T-helper 22 cell (primary cell): ENCODE results near the gene CDH23.

Source experiments
- DNase-seq: peaks from one replicate; pipeline ENCODE4 v3.0.0-alpha.2; 2020; ENCODE audit warnings: low read depth

CDH23 gene

DNA sequence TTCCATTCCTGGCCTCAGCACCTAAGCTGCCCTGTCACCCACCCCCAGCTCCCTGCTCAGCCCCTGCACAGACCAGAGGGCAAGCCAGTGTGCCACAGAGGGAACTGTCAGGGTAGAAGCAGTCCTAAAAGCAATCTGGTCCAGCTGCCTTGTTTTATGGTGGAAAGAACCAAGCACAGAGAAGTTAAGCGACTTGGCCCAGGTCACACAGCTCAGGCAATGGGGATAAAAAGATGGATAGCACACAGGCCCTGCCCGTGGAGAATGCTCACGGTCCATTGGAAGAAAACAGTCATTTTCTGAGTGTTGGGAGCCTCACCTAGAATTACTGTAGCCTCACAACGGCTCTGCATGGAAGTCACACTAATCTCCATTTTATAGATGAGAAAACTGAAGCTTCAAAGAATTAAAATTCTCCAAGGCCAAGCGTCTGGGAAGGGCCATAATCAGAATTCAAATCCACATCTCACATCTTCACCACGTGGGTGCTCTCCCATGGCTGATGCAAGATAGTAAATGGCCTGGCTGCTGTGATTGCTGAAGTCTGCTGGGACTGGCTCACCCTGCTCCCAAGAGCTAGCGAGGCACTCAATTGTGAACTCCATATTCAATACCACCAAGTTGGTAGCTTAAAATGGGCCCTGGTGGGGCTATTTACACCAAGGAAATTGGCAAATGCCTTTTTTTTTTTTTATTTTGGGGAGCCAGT lies 296.0 kb downstream of the CDH23 start:
- DNase-seq, result no peak

DNA sequence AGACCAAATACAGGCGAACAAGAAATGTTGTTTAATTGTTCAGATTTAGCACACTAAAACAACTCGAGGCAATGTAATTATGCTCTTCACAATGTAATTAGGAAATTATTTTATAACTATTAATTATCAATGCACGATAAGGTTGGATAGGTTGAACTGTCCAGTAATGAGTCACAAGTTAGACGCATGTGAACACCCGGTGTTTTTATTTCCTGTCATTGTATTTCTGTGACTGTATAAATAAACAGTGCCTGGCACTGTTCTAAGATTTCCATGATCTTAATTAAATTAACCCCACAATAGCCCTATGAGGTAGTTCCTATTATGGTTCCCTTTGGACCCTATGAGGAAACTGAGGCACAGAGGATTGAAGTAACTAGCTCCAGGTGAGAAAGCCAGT lies 296.7 kb downstream of the CDH23 start:
- DNase-seq, result no peak

DNA sequence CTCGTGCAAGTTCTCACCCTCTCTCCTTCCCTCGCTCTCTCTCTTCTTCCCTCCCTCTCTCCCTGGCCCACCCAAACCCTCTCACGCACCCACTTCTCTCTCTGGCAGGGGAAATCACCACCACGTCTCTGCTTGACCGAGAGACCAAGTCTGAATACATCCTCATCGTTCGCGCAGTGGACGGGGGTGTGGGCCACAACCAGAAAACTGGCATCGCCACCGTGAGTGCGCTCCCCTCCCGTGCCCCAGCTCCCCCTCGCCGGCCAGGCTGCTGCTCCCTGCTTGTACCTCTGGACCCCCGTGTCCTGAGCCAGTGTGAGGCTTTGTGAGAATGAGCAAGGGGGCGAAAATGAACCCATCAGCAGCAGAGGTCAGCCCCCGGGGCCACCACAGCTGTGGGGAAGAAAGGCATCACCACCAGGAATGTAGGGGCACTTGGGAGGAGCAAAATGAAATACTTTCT lies 297.4 kb downstream of the CDH23 start:
- no peak for DNase-seq

DNA sequence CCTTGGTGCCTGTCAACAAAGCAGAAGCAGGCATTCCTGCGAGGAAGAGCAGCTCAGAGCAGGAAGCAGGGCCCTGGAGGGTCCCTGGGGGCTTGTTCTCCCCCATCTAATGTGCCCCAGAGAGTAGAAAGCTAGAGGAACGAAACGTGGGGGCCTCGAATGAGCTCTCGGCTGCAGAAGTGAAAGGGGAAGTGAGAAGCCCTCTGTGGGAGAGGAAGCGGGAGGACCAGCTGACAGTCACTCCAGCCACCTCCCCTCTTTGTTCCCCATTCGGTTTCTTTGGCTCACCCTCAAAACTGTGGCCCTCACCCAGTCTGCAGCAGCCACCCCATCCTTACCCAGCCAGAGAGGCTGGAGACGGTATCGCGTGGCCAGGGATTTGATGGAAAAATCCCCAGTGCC lies 297.8 kb downstream of the CDH23 start:
- DNase-seq, result no peak

DNA sequence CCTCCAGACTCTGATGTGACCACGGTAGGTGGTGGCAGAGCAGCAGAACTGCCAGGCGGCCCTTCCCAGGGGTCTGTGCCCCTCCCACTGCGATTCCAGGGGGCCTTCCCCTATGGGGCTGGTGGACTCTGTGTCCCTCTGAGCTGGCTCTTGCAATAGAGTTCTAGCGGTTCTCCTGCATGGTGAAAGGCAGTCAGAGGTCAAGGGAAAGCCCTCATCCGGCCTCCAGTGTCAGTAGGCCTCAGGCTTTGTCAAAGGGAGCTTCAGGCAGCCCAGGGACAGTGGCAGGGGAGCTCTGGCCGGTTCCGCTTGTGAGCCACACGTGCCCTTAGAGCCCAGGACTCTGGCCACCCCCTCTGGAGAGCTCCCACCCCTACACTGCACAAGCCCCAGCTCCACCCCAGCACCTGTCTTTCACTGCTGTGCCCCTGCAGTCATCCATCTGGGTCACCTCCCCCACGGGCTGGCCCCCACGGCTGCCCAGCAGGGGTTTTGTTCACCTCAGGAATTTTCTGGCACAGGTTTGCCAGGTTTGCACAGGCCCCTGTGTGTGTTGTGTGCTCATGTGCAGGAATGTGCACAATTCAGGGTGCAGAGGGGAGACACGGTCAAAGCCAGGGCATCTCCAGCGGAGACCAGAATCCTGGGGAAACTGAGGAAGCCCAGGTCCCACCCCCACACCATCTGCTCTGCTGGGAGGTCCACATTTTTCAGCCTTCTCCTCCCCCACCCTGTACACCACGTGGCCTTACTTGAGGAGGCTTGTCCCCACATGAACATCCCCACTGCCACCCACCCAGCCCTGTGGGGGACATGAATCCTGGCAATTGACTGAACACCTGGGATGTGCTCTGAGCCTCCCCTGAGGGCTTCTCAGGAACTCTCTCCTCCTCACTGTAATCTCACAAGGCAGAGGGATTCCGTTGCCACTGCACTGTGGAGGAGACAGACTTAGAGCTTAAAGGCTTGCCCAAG lies 299.1 kb downstream of the CDH23 start:
- no peak for DNase-seq

DNA sequence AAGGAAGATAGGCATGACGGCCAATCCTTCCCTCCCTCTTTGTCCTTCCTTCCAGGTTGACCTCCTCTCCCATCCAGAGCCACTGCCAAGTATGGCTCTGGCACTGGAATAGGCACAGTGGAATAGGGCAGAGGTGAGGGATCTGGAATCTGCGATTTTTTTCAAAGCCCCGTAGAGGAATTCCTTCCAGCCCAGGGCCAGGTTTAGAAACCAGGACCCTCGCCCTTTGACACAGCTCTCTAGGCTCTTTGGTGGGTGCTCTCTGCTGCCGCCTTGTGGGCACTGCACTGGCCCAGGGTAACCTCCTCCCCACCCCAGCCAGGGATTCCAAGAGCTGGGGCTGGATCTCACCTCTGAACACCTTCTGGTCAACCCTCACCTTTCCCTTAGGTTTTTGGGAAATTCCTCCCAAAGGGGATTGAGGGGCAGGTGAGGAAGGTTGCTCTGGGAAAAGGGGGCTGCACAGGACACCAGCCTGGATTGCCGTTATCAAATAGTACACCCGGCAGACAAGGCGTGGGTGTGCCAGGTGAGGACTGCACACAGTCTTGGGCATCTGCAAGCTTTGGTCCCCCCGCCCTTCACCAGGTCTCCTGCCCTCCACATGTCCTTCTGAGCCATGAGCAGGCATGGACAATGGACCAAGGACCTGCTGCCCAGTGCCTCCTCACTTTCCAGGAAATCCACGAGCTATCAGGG lies 300.1 kb downstream of the CDH23 start:
- peak; percentile 12 for DNase-seq

DNA sequence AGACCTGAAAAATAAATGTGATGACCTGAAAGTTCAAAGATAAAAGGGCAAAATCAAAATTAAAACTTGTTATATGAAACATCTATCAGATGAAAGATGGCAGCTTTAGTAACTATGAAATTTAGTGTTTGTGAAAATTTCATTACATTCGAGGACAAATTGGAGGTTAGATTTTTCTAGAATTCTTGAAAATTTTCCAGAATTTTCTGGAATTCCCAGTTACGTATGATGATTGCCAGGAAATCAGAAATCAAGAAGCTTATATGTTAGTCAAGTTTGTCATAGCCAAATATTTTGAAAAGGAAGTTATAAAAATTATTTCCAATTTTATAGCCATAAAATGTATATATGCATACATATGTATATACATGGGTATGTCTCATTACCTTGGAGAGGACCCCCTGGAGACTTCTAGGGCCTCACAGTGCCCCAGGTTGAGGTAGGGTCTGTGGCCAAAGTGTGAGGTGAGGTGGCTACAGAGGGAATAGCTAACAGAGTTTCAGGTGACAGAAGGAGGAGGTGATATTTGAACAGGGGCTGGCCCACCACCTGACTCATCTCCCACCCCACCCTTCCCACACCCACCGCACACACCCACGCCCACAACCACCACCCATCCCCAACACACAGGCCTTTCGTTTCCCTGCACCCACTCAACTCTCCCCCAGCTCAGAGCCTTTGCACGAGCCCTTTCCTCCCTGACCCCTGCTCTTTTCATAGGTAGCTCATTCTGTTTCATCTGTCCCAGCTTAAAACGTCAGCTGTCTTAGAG lies 301.4 kb downstream of the CDH23 start:
- DNase-seq, result no peak

DNA sequence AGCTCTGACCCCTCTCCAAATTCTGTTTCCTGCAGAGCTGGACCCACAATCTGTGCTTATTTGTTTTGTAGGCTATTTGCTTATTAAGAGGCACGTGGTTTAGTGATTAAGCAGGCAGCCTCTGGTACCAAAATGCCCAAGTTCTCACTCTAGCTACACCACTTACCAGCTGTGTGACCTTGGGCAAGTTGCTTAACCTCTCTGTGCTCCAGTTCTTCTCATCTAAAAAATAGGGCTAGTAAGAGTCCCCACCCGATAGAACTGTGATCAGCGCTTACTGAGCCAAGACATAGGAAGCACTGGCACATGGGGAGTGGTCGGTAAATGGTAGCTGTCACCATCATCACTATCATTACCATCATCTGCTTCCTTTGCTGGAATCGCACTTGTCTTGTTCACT lies 302.0 kb downstream of the CDH23 start:
- DNase-seq, result no peak

DNA sequence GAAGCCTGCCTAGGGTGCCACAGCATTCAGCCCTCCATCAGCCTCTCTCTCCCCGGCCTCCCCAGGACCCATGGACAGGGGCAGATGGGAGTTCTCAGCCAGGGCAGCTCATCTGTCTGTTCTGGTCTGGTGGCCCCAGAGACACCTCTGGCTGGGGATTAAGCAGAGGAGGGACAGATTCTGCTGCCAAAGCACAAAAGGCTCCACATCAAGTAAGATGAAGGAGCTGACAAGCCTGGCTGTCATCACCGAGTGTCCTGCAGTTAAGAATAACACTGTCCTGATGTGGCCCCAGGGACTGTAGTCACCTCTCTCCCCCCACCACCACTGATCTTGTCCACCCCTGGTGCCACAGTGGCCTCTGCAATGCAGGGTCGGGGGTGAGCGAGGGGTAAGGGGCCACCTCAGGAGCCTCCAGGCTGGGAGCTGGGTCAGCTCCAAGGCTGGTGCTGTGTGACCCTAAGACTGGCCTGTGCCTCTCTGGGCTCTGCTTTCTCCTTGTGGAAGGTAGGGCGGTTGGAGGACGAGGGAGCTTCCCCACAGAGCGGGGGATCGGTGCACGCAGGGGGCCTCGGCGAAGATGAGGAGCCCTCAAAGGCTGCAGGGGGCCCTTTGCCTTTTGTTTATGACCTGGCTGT lies 304.1 kb downstream of the CDH23 start:
- DNase-seq, result no peak

DNA sequence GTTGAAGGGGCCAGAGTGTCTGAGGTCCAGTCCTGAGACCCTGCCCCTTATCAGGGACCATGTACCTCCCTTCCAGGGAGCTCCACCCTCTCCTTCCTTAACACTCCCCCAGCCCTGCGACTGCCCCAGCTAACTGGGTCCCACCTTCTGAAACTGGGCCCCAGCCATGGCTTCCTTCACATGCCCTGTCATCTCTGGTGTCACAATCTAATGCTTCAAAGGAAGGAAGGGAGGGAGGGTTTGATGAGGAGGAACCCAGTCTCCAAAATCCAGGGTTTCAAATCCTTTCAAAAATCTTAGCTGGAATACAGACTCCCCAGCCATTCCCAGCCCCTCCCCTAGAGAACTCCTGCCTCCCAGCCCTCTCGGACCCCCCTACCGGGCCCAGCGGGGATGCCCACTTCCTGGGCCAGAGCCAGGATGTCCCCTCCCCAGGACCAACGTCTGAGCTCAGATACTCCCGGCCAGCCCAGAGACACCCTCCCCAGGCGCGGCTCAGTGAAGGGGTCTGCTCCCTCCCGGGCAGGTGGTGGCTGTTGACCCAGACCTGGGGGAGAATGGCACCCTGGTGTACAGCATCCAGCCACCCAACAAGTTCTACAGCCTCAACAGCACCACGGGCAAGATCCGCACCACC lies 304.9 kb downstream of the CDH23 start:
- no peak for DNase-seq

DNA sequence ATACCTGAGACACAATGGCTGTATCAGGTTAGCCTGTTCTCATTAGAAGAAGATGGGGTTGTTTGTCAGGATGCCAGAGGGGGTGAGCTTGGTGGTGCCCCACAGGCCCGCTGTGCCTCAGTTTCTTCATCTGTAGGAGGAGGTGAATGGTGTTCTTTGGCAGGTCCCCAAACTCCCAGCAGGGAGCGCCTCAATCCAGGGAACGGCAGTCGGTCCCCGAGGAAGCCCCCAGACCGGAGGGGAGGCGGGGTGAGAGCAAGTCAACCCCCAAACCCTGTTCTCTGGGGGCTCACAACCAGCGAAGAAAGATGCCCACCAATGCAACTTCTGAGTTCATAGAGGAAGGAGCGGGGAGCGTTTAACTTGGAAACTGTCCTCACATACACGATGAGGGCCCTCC lies 306.9 kb downstream of the CDH23 start:
- no peak for DNase-seq

DNA sequence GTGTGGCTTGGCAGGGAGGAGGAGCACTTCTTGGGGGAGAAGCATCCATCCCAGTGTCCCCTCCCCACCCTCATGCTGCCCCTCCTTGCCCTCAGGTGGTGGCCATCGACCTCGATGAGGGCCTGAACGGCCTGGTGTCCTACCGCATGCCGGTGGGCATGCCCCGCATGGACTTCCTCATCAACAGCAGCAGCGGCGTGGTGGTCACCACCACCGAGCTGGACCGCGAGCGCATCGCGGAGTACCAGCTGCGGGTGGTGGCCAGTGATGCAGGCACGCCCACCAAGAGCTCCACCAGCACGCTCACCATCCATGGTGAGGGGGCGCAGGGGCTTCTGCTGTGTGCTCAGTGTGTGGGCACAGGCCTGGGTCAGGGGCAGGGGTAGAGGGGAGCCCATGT lies 308.1 kb downstream of the CDH23 start:
- DNase-seq, result no peak

DNA sequence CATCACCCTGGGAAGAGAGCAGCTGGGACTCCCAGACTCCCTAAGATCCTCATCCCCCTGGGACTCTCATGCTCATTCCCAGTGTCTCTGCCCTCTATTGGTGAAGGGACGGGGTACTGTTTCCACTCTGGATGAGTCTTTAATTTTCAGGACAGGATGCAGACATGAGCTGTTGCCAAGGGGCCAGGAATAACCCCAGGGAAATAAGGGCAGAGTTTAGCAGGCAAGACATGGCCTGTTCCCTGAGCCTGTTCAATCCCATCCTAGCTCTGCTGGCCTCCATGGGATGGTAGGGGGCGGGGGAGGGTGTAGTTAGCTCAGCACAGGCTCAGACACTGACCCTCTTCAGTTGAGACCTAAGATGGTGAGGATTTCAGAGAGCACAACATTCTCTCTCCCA lies 308.9 kb downstream of the CDH23 start:
- no peak for DNase-seq

DNA sequence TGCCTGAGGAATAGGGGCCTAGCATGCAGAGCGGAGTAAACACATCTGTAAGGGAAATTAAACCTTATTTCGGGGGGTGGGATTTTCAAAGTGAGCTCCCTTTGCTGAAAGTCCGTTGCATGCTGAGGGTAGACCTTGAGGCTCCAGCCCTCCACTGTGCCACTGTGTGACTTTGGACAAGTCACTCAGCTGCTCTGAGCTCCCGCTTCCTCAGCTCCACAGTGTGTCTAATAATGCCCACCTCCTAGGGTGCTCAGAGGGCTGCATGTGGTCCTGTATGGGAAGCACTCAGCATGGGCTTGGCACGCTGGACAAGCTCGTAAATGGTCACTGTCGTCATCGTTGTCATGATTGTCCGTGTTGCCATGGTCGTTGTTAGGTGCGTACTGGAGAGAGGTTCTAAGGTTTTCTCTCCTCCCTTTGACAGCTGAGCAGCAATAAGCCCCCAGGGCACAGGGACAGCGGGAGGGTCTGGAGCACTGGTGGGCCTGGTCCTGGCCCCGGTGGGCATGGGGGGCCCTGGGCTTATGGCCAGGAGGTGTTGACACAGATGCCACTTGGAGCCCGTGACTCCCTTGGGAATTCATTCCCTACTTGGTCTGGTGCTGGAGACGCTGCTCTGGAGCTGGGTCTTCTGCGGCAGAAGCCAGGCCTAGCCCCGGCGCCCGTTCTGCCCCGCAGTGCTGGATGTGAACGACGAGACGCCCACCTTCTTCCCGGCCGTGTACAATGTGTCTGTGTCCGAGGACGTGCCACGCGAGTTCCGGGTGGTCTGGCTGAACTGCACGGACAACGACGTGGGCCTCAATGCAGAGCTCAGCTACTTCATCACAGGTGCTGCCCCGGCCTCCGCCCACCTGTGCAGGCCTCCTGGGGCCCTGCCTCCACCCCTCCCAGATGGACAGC lies 309.7 kb downstream of the CDH23 start:
- DNase-seq, result no peak

DNA sequence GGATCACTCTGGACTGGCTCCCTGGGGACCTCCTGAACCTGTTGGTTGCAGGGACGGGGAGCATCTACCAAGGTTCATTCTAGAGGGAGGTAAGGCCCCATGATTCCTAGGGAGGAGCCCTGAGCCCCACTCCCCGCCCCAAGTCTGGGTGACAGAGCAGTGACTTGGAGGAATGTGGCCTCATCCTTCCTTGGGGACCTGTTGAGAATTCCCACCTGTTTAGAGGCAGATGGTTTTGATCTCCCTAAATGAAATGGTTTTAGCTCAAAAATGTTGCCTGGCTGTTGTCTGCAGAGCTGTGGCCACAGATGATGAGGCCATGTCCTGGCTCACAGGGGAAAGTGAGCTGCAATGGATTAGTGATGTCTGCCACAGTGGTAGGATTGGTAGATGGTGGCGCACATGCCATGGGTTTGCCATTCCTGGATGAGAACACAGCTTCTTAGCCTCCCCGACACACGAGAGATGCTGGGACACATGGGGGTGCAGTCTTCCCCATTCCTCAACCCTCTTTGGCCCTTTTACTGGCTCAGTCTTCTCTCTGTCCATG lies 310.6 kb downstream of the CDH23 start:
- no peak for DNase-seq

DNA sequence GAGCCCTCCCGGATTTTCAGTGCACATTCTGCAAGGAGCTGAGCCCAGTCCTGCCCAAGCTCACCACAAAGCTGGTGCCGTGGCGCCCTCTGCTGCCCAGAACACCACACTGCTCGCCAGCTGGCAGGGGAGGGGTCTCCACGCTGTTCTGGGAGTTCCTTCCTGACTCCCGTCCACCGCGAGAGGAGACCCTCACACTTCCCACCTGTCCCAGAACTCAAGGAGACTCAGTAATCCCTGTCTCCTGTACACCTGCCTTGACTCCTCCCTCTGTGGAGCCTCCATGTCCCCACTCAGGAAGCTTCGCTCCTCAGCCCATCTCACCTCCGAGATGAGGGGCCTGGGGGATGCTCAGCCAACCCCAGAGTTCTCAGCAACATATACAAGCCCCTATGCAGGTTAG lies 311.6 kb downstream of the CDH23 start:
- DNase-seq, result no peak

DNA sequence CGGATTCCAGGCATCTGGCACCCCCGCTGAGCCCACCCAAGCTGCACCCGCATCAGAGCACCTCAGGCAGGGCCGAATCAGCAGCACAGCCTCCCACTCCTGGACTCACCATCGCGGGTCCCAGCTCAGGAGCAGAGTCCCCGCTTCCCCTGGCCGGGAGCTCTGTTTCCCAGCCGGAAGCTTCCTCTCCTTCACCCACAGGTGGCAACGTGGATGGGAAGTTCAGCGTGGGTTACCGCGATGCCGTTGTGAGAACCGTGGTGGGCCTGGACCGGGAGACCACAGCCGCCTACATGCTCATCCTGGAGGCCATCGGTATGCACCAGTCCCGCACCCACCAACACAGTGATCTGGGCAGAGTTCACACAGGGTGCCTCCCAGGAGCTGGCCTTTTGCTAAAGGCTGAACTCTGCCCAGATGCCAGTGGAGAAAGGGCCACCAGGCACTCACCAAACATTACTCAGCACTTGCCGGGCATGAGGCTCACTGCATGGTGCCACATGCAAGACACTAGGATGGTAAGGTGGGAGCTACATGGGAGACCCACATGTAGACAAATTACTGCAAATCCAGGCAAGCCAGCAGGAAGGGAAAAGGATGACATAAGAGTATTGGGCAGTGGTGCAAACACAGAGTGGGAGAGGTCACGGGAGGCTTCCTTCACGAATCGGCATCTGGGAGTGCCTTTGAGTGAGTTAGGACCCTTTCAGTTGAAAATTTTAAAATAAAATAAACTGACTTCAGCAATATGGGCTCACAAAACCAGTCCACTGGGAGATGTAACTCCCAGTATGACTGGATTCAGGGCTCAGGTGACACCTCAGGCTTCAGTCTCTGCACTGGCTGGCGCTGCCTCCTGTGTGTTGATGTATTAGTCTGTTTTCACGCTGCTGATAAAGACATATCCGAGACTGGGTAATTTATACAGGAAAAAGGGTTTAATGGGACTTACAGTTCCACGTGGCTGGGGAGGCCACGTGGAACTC lies 312.5 kb downstream of the CDH23 start:
- DNase-seq, result no peak

DNA sequence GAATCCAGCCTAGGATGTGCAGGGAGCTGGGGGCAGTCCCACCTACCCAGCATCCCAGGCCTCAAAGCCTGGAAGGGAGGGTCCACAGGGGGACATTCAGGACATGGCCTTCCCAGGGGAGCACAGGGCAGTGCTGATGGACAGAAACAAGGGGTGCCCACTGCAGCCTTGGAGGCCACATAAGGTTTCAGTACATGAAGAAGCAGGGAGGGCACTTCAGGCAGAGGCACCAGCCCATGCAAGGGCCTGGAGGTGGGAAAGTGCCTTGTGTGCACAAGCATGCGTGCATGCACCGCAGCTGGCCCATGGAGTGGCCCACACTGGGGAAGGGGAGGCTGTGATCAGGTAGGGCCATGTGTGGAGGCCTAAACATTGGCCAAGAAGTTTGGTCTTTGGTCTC lies 313.8 kb downstream of the CDH23 start:
- no peak for DNase-seq
